ENCODE data around the gene TBC1D2B.
"Not testable (repeated sequence)": the region's sequence is repeated elsewhere in the genome, so short reads cannot be mapped to it uniquely, and the experiment has no call there.

TBC1D2B gene

DNA sequence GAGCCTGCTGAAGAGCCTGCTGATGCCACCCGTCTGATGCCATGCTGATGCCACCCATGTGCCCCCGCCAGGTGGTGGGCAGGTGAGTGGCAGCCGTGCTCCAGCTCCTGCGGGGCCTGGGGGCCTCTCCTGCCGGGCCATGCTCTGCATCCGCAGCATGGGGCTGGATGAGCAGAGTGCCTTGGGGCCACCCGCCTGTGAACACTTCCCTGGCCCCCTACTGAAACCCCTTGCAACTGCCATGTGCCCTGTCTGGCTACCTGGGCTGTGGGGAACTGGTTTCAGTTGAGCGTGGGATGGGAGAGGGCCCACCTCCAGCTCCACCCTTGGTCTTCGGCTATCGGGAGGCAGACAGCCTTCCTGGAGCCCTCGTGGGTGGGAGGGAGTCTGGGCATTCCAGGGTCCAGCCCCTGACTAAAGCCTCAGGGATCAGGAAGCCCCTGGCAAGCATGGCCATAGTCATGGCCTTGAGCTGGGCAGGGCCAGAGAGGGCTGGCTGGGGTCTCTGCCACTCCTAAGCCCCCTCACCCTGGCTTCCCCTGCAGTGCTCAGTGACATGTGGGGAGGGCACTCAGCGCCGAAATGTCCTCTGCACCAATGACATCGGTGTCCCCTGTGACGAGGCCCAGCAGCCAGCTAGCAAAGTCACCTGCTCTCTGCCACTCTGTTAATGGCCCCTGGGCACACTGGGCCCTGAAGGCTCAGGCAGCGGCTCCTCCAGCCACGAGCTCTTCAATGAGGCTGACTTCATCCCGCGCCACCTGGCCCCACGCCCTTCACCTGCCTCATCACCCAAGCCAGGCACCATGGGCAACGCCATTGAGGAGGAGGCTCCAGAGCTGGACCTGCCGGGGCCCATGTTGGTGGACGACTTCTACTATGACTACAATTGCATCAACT, 92.2 kb downstream of the TBC1D2B start:
- no peak for DNase-seq

DNA sequence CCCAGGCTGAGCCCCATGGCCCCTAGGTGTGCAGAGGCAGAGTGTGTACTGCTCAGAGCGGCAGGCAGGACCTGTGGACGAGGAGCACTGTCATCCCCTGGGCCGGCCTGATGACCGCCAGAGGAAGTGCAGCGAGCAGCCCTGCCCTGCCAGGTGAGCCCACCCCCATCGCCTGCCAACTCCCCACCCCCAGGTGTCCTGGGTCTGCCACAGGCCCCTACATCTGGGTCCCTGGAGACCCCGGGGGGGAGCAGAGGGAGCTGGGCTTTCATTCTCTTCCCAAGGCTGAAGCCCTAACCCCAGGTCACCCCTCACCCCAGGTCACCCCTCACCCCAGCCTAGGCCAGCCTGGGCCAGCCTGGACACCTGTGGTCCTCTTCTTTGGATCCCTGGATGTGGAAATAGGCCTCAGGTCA, 93.1 kb downstream of the TBC1D2B start:
- DNase-seq, result no peak

DNA sequence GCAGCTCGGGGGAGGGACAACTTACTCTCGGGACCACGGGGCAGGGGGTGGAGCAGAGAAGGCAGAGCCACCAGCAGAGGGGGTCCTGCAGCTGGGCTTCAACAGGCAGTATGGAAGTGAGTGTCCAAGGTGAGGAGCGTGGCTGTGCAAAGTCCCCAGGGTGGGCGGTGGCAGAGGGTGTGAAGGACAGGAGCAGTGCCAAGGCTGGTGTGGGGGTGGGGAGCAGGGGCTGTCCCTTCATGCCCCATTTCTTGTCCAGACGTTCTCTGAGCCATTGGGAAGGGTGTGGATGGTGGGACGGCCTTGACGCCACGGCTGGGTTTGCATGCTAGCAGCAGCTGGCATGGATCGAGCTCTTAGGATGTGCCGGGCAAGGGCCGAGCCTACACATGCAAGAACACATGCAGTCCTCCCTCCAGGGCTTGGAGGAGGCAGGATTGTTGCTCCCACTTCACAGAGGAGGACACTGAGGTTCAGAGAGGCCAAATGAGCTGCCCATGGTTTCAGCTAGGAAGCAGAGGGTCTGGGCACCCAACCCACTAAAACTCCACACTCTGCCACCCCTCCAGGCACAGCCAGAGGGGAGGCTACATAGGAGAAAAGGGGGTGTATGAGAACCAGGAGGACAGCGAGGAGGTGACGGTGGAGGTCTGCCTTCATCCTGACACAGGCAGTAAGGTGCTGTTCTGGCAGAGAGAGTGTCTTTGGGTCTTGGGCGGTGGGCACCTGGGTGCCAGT, 93.6 kb downstream of the TBC1D2B start:
- no peak for DNase-seq

DNA sequence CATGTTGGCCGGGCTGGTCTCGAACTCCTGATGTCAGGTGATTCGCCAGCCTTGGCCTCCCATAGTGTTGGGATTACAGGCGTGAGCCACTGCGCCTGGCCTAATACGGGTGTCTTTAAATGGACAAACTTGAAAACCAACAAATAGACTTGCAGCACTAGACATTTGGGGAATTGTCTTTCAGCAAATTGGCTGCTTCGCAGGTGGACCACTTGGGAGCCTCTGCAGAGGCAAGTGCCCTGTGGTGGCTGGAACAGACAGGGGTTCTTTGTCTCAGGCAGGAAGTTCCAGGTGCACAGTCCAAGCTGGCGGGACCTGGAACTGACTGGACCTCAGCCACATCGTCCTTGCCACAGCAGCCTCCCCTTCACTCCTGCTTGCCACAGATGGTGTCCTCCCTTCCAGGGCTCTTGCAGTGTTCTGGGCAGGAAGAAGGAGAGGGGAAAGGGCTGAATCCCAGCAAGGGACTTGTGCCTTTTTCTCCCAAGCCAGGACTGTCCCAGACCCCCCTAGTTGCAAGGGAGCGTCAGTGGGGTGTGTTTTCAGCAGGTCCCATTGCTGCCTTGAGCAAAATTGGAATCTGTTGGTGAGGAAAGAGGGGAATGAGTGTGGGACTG, 94.3 kb downstream of the TBC1D2B start:
- no peak for DNase-seq

DNA sequence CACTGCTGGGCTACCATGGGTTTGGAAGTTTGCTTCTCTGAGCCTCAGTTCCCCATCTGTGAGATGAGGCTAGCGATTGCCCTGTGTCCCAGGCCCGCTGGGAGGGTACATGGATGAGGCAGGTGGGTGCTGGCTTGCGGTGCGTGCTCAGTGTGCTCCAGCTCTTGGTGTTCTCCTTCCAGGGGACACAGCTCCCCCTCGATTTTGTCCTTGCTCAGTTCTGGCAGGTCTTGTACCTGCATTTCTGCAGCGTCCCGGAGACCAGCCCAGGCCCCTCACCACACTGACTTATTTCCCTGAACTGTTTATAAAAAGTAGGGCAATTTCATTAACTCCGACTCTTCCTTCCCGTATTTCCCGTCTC, 95.4 kb downstream of the TBC1D2B start:
- DNase-seq, result no peak

DNA sequence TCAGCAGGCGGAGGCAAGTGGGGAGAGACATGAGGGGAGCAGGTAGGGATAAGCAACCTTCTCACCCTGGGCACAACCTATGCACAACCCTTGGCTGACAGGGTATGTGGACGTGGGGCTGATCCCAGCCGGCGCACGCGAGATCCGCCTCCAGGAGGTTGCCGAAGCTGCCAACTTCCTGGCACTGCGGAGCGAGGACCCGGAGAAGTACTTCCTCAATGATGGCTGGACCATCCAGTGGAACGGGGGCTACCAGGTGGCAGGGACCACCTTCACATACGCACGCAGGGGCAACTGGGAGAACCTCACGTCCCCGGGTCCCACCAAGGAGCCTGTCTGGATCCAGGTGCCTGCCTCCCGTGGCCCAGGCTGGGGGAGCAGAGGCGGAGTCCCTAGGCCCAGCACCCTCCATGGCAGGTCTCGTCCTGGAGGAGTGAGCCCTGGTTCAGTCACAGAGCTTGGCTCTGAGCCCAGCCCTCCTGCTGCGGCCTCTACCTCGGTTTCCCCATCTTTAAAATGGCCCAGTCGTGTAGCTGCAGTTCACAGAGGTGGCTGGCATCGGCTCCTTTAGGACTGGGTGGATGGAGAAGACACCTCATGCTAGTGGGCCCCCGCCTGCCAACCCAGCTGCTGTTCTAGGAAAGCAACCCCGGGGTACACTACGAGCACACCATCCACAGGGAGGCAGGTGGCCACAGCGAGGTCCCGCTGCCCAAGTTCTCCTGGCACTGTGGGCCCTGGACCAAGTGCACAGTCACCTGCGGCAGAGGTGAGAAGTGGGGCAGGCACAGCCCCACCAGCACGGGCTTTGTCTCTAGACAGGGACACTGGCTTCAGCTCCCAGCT, 96.0 kb downstream of the TBC1D2B start:
- DNase-seq, result no peak

DNA sequence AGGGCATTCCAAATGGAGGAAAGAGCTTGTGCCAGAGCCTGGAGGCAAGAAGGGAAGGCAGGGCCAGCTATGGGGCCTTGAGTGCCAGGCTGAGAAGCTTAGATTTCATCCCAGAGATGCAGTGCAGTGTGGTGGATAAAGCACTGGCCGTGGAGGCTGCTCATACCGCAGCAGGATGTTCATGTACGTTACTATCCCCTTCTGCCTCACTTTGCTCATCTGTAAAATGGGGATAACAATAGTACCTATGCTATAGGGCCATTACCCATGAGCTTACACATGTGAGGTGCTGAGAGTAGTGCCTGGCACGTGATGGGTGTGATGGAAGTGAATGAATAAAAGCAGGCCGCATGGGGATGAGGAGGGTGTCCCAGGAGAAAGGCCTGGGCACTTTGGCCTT, 96.8 kb downstream of the TBC1D2B start:
- not testable (repeated sequence) for DNase-seq

DNA sequence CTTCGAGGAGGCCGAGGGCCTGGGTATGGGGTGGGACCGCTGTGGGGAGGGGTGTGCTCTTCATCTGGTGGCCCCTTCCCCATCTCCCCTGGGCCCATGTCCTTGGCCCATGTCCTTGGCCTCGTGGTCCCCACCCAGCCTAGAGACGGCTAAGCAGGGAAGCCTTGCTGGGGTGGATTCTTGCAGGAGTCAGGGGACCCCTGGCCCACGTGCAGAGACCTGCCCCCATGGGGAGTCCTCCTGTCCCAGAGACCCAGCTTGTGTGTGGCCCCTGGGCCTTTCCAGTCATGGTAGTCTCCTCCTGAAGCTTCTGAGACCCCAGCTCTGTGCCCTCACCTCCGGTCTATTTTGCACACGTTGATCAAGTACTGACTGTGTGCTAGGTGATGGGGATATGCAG, 97.4 kb downstream of the TBC1D2B start:
- DNase-seq, result no peak

DNA sequence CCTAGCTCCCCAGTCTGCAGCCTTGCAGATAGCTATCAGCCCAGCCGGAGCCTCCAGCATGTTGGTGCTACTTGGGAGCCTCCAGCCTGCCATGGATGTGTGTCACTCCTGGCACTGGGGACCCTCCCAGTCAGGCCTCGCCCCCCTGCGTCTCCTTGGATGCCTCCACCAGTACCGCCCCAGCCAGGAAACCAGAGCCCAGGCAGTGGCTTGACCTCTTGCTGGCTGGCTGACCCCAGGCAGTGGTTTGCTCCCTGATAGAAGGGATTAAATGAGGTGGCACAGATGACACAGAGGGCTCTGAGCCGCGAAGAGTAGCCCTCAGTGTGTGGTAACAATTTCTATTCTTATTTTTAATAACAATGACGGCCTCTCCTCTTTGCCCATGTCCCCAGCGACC, 98.4 kb downstream of the TBC1D2B start:
- DNase-seq, result not testable (repeated sequence)

DNA sequence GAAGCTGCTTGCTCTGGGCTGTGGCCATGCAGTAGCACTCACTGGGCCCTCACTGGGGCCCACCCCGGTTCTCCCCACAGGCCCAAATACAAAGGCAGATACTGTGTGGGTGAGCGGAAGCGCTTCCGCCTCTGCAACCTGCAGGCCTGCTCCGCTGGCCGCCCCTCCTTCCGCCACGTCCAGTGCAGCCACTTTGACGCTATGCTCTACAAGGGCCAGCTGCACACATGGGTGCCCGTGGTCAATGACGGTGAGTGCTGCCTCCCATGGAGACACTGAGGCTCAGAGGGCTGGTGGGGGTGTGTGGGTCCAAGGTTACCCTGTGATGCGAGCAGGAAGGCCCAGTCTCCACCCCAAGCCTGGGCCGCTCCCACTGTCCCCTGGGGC, 98.8 kb downstream of the TBC1D2B start:
- DNase-seq, result not testable (repeated sequence)

DNA sequence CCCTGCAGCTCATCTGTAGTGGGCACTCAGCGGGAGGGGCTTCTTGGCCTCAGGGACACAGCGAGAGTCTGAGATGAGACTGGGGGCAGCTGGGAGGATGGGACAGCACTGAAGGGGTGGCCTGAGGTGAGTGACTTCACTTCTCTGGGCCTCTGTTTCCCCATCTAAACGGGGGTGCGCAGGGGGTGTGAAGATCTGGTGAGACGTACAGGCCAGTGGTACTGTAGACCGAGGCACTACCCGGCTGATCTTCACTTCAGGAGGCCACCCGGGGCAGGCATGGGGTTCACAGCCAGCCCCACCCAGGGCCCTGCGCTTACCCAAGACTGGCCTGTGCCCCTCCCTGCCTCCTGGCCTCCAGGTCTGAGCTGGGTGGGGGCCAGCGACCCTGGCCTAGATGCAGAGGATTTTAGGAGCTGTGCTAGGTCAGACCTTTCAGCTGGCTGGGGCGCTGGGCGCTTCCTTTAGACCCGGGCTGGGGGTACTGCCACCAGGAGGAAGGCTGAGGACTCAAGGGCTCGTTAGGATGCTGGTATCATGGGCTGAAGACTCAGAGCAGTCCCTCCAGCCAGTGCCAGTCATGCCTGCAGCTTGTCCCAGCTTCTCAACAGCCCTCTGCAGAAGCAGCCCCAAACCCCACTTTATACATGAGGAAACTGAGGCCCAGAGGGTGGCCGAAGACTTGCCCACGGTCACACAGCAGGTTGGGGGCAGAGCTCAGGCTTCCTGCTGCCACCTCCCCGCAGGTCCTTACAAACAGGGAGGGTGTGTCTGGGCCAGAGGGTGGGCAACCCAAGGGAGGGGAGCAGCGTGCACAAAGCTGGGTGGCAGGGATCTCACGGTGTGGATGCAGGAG, 99.4 kb downstream of the TBC1D2B start:
- not testable (repeated sequence) for DNase-seq

DNA sequence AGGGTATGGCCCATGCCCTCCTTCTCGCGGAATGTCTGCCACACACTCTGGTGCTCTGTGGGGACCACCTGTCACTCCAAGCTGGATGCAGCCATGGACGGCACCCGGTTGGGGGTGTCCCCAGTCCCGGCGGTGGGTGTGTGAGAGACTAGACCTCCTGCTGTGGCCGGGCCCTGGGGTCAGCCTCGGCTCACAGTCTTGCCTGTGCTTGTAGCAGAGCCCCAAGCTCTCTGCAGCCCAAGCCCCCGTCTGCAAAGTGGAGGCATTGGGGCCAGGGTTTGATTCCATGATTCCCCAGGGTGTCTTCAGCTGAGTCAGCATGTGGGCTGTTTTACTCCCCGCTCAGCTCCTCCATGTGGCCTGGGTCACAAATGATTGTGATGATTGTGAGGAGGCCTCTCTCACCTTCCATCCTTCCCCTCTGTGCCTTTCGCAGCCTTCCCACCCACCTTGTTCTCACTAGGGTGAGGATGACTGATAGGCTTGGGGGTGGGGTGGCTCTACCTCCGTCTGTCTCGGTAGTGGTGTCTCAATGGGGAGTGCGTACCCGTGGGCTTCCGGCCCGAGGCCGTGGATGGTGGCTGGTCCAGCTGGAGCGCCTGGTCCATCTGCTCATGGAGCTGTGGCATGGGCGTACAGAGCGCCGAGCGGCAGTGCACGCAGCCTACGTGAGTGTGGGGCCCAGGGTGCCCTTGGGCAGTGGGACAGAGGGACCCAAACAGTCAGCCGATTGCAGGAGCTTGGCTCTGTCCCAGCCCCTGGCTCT, 100.6 kb downstream of the TBC1D2B start:
- not testable (repeated sequence) for DNase-seq

DNA sequence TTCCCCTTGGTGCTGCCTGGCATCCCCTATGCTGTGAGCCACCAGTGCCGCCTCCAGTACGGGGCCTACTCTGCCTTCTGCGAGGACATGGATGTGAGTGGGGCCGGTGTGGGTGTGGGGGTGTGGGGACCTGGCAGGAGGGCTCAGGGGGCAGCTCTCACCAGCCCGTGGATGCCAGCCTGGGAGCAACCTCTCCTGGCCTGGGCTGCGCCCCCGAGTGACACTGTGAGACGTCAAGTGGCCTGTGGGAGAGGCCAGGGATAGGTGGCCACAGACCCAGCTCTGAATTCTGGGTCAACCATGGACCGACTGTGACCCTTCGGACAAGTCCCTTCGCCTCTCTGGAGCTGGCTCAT, 101.4 kb downstream of the TBC1D2B start:
- not testable (repeated sequence) for DNase-seq

DNA sequence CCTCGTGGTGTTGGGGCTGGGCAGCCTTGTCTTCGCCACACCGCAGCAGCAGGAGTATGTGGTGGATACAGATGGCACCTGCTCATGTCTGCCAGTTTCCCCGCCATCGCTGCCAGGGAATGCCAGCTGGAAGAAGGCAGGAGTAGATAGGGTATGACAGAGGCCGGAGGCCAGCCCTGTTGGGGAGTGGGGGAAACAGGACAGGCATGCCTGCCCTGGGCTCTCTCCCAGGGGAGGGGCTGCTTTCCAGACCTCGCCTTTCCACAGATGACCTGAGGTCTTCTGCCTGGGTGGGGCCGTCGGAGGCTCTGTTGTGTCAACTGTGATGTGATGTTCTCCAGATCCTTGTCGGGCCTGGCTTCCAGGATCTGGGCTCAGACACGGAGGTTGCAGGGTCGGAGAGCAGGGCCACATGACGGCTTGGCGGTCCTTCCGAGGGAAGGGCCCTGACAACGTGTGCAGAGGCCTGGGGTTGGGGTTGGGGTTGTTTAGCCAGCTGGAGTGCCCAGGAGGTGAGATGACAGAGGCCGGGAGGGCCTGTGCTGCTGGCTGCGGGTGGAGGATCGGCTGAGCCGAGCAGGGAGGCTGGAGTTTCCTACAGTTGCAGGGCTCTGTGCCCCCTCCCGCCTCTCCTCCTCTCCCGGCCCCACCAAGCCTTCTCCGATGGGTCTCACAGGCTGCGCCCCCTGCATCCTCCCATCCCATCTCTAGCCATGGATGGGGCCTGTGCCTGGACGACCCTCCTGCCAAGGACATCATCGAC, 102.0 kb downstream of the TBC1D2B start:
- DNase-seq, result no peak

DNA sequence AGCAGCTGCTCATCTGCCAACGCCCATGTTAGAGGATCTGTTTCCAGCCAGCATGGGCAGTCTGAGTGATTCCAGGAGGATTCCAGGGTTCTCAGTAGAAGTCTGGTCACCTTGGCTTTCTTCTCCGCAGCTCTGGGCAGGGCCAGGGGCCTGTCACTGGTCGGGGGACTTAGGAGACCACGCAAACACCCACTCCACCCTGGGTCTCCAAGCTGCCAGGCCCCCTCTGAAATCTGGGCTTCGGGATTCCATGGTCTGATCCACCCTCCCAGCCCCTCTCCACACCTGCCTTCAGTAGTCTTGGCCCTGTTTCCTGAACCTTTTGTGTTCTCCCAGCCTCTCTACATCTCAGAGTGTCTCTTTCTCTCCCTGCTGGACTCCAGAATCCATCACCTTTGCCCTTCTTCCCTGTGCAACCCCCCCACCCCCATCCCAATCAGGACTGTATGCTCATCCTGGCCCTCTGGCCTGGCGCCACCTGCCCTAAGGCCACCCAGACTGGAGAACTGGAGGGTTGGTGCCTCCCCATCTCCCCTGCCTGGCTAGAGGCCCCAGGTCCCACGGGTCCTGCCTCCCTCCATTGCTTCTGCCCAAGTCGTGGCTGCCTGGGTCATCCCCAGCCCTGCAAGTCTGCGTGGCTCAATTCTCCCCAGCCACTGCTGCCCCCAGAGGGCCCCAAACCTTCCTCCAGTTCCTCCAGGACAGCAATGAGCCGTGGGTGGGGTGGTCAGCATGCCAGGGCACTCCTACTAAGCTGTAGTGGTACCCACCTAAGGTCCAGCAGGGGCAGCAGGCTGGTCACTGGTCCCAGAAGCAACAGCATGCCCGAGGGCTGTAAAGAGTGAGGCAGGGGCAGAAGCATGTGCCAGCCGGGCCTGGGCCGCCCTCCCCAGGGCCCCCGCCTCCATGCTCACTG, 102.8 kb downstream of the TBC1D2B start:
- DNase-seq, result no peak

DNA sequence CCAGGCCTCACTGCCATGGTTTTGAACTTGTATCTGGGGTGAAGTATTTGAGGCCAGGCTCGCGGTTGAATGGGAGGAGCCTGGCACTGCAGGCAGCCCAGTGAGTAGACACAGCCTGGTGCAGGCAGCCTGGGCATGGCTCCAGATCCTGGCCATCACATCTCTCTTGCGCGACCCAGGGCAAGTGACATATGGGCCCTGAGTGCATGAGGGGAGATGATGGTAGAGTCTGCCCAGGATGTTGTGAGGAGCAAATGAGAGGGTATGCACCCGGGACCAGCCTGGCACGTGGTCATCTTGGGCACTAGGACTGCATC, 103.5 kb downstream of the TBC1D2B start:
- no peak for DNase-seq

DNA sequence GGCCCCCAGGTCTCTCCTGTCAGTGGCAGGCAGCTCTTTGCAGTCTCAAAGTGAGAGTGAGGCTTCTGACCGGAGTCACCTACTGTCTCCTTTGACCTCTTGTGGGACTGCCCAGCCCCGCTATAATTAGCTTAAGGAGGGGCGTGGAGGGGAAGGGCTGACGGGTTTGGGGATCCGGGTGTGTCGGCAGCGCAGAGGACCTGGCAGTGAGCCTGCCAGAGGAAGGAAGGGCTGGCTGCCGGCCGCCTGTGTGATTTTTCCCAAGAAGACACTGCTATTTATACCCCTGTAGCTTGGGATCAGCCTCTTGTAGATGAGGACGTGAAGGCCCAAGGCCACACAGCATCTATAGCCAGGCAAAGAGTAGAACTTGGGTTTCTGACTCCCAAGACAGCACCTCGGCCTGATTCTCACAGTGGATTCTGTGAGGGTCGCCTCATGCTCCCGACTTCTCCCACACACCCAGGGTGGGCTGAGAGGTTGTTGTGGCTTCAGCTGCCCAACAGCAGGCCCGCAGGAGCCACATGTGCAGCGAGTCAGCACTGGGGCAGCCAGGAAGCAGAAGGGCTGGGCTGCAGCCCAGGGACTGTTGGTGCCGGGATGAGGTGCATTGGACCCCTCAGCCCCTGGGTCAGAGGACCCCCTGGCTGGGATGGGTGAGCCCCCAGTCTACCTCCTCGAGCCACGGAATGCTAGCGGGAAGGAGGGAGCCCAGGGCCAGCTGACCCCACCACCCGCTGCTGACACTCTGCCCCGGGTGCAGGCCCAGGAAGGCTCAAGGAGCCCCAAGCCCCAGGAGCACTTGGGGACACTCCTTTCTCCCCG, 104.0 kb downstream of the TBC1D2B start:
- not testable (repeated sequence) for DNase-seq

DNA sequence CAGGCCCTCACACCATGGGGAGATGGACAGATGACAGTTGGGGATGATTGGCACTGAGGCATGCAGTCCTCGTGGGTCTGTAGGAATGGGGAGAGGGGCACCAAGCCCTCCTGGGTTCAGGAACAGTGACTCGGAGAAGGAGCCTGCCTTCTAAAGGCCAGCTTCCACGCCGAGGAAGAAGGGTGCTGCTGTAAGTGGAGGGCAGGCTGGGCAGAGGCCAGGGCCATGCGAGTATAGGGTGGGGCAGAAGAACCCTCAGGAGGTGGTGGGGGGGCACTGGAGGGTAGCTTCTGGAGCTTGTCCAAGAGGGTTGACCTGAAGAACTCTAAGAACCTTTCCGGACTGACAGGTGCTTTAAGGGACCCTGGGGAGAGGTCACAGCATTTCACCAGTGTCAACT, 104.8 kb downstream of the TBC1D2B start:
- DNase-seq, result not testable (repeated sequence)
